Ovary (tissue), 1 donor: ENCODE results near the gene TTC28.

Experiments
- EP300 ChIP-seq: sonication (generic); formaldehyde crosslinking; IDR thresholded peaks from one replicate; pipeline ENCODE4 v1.6.1; 2017; ENCODE audit warnings: antibody characterized with exemption
- POLR2A ChIP-seq: fragments of 450-650 bp; IDR thresholded peaks from one replicate; pipeline ENCODE4 v1.6.1; 2017; ENCODE audit warnings: antibody characterized with exemption, mild to moderate bottlenecking, moderate library complexity

DNA sequence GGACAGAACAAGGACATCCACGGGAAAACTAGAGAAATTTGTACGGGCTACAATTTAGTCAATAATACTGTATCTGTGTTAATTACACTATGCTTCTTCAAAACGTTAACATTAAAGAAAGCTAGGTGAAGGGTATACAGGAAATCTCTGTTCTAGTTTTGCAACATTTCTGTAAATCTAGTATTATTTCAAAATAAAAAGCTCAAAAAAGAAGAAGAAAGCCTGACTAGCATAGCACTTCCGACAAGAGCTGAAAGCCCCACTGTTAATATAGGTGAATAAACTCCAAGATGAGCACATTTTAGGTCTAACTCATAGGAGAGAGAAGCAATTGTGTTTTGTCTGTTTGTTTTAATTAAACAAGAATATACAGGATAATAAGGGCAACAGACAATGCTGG is 299.7 kb downstream of the TTC28 start:
- TF ChIP-seq POLR2A (no peak), EP300 (no peak)
